Epithelial cell of esophagus (primary cell): ENCODE measurements around the gene BEND7.
"Not testable (repeated sequence)": the region's sequence is repeated elsewhere in the genome, so short reads cannot be mapped to it uniquely, and the experiment has no call there.

ENCODE experiments used
- DNase-seq: peaks from one replicate; pipeline ENCODE4 v3.0.0; 2010; ENCODE audit warnings: low read depth
- H3K4me3 ChIP-seq: 2 replicates; pipeline ENCODE4 v1.5.1; 2011; ENCODE audit warnings: mild to moderate bottlenecking, low read length, control low read depth
- TF ChIP-seq, protein P1 (sequence below): IDR thresholded peaks from 2 replicates; pipeline ENCODE4 v1.5.1; 2011; ENCODE audit warnings: low read depth, mild to moderate bottlenecking, low read length, control low read depth, inconsistent platforms; ENCODE audit not compliant: insufficient read depth; ENCODE audit errors: missing control alignments

BEND7 gene

GRCh38 chr10:13417459-13418126 is 111.2 kb downstream of the BEND7 start:
- TF ChIP-seq, protein P1, sequence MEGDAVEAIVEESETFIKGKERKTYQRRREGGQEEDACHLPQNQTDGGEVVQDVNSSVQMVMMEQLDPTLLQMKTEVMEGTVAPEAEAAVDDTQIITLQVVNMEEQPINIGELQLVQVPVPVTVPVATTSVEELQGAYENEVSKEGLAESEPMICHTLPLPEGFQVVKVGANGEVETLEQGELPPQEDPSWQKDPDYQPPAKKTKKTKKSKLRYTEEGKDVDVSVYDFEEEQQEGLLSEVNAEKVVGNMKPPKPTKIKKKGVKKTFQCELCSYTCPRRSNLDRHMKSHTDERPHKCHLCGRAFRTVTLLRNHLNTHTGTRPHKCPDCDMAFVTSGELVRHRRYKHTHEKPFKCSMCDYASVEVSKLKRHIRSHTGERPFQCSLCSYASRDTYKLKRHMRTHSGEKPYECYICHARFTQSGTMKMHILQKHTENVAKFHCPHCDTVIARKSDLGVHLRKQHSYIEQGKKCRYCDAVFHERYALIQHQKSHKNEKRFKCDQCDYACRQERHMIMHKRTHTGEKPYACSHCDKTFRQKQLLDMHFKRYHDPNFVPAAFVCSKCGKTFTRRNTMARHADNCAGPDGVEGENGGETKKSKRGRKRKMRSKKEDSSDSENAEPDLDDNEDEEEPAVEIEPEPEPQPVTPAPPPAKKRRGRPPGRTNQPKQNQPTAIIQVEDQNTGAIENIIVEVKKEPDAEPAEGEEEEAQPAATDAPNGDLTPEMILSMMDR, result no peak
- no peak for DNase-seq
- no peak overlapping the region for H3K4me3 ChIP-seq

- no peak for DNase-seq
- H3K4me3 ChIP-seq, result no peak overlapping the region
- TF ChIP-seq, protein P1, result no peak
Measured at GRCh38 chr10:13416760-13417159, 112.1 kb downstream of the BEND7 start.

DNA sequence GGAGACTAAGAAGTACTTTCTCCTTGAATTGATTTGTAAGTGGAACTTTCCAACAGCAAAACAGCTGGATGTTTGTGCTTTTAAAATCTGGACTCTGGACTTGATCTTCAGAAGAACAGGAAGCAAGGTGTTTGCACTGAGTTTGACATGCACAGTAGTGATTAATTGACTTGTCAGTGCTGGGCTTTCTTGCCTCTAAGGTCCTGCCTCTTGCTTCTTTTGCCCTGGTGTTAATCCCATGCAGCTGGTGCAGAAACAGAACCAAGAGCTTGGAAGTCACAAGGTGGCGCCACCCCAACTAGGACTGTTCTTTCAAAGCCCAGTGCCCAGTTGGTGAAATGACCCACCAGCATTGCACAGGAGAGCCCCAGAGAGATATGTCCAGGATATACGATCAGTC is 114.0 kb downstream of the BEND7 start:
- DNase-seq, result peak; percentile 34
- TF ChIP-seq, protein P1, result peak; percentile 27
- no peak overlapping the region for H3K4me3 ChIP-seq

- TF ChIP-seq, protein P1, result no peak
- no peak overlapping the region for H3K4me3 ChIP-seq
- no peak for DNase-seq
Measured at GRCh38 chr10:13414137-13414536, 114.7 kb downstream of the BEND7 start.

GRCh38 chr10:13412894-13413293 is 115.9 kb downstream of the BEND7 start:
- no peak for DNase-seq
- TF ChIP-seq, protein P1, result no peak
- H3K4me3 ChIP-seq, result no peak overlapping the region

DNA sequence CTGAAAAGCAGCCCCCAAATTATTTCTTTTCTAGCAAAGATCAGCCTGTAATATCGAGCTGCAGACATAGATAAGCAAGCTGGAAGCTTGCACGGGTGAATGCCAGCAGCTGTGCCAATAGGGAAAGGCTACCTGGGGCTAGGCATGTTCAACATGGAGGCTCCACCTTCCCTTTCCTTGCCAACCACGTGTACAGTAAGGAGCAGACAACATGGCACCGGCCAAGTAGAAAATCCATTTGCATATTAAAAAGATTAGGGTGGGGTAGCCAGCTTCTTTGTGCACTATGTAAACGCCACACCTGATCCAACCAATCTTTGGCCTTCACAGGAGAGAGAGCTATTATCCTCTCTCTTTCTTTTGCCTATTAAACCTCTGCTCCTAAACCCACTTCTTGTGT is 124.0 kb downstream of the BEND7 start:
- TF ChIP-seq, protein P1, result no peak
- no peak for DNase-seq
- no peak overlapping the region for H3K4me3 ChIP-seq

GRCh38 chr10:13404305-13404759 is 124.5 kb downstream of the BEND7 start:
- TF ChIP-seq, protein P1, result no peak
- no peak for DNase-seq
- H3K4me3 ChIP-seq, result no peak overlapping the region

DNA sequence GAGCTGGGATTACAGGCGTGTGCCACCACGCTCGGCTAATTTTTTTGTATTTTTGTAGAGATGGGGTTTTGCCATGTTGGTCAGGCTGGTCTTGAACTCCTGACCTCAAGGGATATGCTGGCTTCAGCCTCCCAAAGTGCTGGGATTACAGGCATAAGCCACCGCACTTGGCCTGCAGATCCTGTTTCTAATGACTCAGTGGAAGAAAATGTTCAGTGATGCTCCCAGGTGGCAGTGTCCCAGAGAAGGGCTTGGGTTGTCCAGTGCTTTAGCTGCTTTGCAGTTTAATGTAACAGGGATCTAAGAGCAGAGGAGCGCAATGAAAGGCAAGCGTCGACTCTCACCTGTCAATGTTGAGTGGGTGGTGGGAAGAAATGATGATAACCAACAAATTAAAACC is 125.4 kb downstream of the BEND7 start:
- H3K4me3 ChIP-seq, DNase-seq: not testable (repeated sequence)
